Fibroblast of skin of abdomen (primary cell): Measurements from ENCODE around the gene DEFB127. TPM values are rescaled to one million over a fixed set of nuclear protein-coding genes. Genes with fewer than 3 reads are reported as not detected.
"Not testable (repeated sequence)": the region's sequence is repeated elsewhere in the genome, so short reads cannot be mapped to it uniquely, and the experiment has no call there.

Source experiments
- DNase-seq: peaks from one replicate; pipeline ENCODE4 v3.0.0-alpha.2; 2013
- polyA plus RNA-seq, 2 experiments: library from polyadenylated mRNA; unstranded; fragments of 120-200 nt; gene quantifications; one replicate each; pipeline ENCODE4 v1.2.1, GENCODE V29; 2013; ENCODE audit not compliant: insufficient read length in 2 of 2

The DEFB127 gene
- polyA plus RNA-seq (2013, experiment 1 of 2; ENCODE audit: insufficient read length) = not detected
- not detected for polyA plus RNA-seq (2013, experiment 2 of 2; ENCODE audit: insufficient read length)

GRCh38 chr20:157154-157553 lies at the start of gene DEFB127:
DEFB127 (plus strand) TSS chr20:157454; CDS start chr20:157545, 91 bp downstream.
- DNase-seq = no peak

GRCh38 chr20:112396-112795 lies 44.9 kb upstream of the DEFB127 start:
- no peak for DNase-seq

GRCh38 chr20:117518-117917 lies 39.7 kb upstream of the DEFB127 start:
- DNase-seq = no peak

GRCh38 chr20:129786-130323 lies 27.4 kb upstream of the DEFB127 start:
- not testable (repeated sequence) for DNase-seq

- DNase-seq = no peak
Measured at GRCh38 chr20:137668-138490, 19.4 kb upstream of the DEFB127 start.

- no peak for DNase-seq
Measured at GRCh38 chr20:142290-142689, 15.0 kb upstream of the DEFB127 start, which contains the start of gene DEFB126. DEFB126 (plus strand) TSS chr20:142590; CDS start chr20:142629, 39 bp downstream.

- no peak for DNase-seq
Measured at GRCh38 chr20:145877-146276, 11.4 kb upstream of the DEFB127 start.

GRCh38 chr20:152131-152530 lies 5.1 kb upstream of the DEFB127 start:
- DNase-seq = no peak

GRCh38 chr20:164618-165017 lies 7.4 kb downstream of the DEFB127 start:
- no peak for DNase-seq

- no peak for DNase-seq
Measured at GRCh38 chr20:168876-169275, 11.6 kb downstream of the DEFB127 start.

GRCh38 chr20:184288-184687 lies 27.0 kb downstream of the DEFB127 start:
- no peak for DNase-seq

GRCh38 chr20:187733-188132 lies 30.5 kb downstream of the DEFB127 start:
- DNase-seq = no peak

- no peak for DNase-seq
Measured at GRCh38 chr20:189611-190010, 32.4 kb downstream of the DEFB127 start, which contains the start of gene DEFB128. DEFB128 (minus strand) TSS chr20:189711; CDS start chr20:189623, 88 bp downstream.

GRCh38 chr20:198225-198624 lies 41.0 kb downstream of the DEFB127 start:
- no peak for DNase-seq

GRCh38 chr20:199996-200395 lies 42.7 kb downstream of the DEFB127 start:
- no peak for DNase-seq

- not testable (repeated sequence) for DNase-seq
Measured at GRCh38 chr20:203630-204029, 46.4 kb downstream of the DEFB127 start.
